H9 (cell line): Measurements from ENCODE around the gene HEMGN. TPM values are rescaled to one million over a fixed set of nuclear protein-coding genes. Genes with fewer than 3 reads are reported as not detected.

Source experiments
- DNase-seq: peaks from one replicate; pipeline ENCODE4 v3.0.0-alpha.2; 2017
- H2AFZ ChIP-seq: one replicate; pipeline ENCODE4 v1.6.1; 2013; ENCODE audit warnings: mild to moderate bottlenecking, low read length, control low read depth, moderate library complexity
- H2AK5ac ChIP-seq: 2 replicates; pipeline ENCODE4 v1.6.1; 2013; ENCODE audit warnings: low read length, control low read depth, mixed read lengths; ENCODE audit not compliant: insufficient read length
- H2BK120ac ChIP-seq: one replicate; pipeline ENCODE4 v1.6.1; 2013; ENCODE audit warnings: low read depth, mild to moderate bottlenecking, low read length, control low read depth, inconsistent platforms; ENCODE audit not compliant: poor library complexity, severe bottlenecking
- H2BK12ac ChIP-seq: 2 replicates; pipeline ENCODE4 v1.6.1; 2013; ENCODE audit warnings: low read length, control low read depth, mixed read lengths, low read depth; ENCODE audit not compliant: insufficient read length
- H2BK15ac ChIP-seq: 2 replicates; pipeline ENCODE4 v1.6.1; 2013; ENCODE audit warnings: low read depth, low read length, control low read depth
- H2BK20ac ChIP-seq: one replicate; pipeline ENCODE4 v1.6.1; 2013; ENCODE audit warnings: low read depth, mild to moderate bottlenecking, low read length, control low read depth, inconsistent platforms; ENCODE audit not compliant: poor library complexity, severe bottlenecking
- H2BK5ac ChIP-seq: 2 replicates; pipeline ENCODE4 v1.6.1; 2013; ENCODE audit warnings: low read length, control low read depth, mixed read lengths; ENCODE audit not compliant: insufficient read length
- H3K14ac ChIP-seq: 2 replicates; pipeline ENCODE4 v1.6.1; 2013; ENCODE audit warnings: low read length, control low read depth; ENCODE audit not compliant: insufficient read depth
- H3K18ac ChIP-seq: 2 replicates; pipeline ENCODE4 v1.6.1; 2013; ENCODE audit warnings: low read depth, mild to moderate bottlenecking, mixed read lengths, low read length, control low read depth; ENCODE audit not compliant: insufficient read length
- H3K23ac ChIP-seq: 2 replicates; pipeline ENCODE4 v1.6.1; 2013; ENCODE audit warnings: low read length, control low read depth, mixed read lengths, low read depth; ENCODE audit not compliant: insufficient read length
- H3K23me2 ChIP-seq: 2 replicates; pipeline ENCODE4 v1.6.1; 2013; ENCODE audit warnings: low read depth, mild to moderate bottlenecking, mixed read lengths, low read length, control low read depth; ENCODE audit not compliant: insufficient read length, poor library complexity, severe bottlenecking
- H3K27ac ChIP-seq: 2 replicates; pipeline ENCODE4 v1.5.1; 2013; ENCODE audit warnings: low read length, control low read depth, mixed read lengths, low read depth; ENCODE audit not compliant: insufficient read length
- H3K27me3 ChIP-seq: 2 replicates; pipeline ENCODE4 v1.6.1; 2013; ENCODE audit warnings: low read length, control low read depth, inconsistent platforms; ENCODE audit not compliant: insufficient read depth
- H3K4ac ChIP-seq: 2 replicates; pipeline ENCODE4 v1.6.1; 2013; ENCODE audit warnings: low read depth, mild to moderate bottlenecking, control low read depth, inconsistent platforms, low read length, moderate library complexity
- H3K4me1 ChIP-seq: 2 replicates; pipeline ENCODE4 v1.6.1; 2013; ENCODE audit warnings: low read length, control low read depth, inconsistent platforms; ENCODE audit not compliant: insufficient read depth
- H3K4me2 ChIP-seq: 2 replicates; pipeline ENCODE4 v1.6.1; 2013; ENCODE audit warnings: low read length, control low read depth, mixed read lengths; ENCODE audit not compliant: insufficient read length, insufficient read depth
- H3K56ac ChIP-seq: 2 replicates; pipeline ENCODE4 v1.6.1; 2013; ENCODE audit warnings: low read depth, mild to moderate bottlenecking, mixed read lengths, low read length, control low read depth; ENCODE audit not compliant: insufficient read length
- H3K79me1 ChIP-seq: 2 replicates; pipeline ENCODE4 v1.6.1; 2013; ENCODE audit warnings: low read depth, mild to moderate bottlenecking, moderate library complexity, low read length, control low read depth, inconsistent platforms; ENCODE audit not compliant: insufficient read depth, poor library complexity, severe bottlenecking
- H3K79me2 ChIP-seq: 2 replicates; pipeline ENCODE4 v1.6.1; 2013; ENCODE audit warnings: low read length, control low read depth, inconsistent platforms; ENCODE audit not compliant: insufficient read depth
- H3K9ac ChIP-seq: 2 replicates; pipeline ENCODE4 v1.6.1; 2013; ENCODE audit warnings: low read length, control low read depth, mixed read lengths; ENCODE audit not compliant: insufficient read length; ENCODE audit errors: extremely low read depth
- H3K9me3 ChIP-seq: one replicate; pipeline ENCODE4 v1.6.1; 2013; ENCODE audit warnings: low read depth, low read length, inconsistent platforms; ENCODE audit not compliant: control insufficient read depth
- H3T11ph ChIP-seq: one replicate; pipeline ENCODE4 v1.6.1; 2013; ENCODE audit warnings: mild to moderate bottlenecking, low read length, control low read depth, inconsistent platforms
- H4K20me1 ChIP-seq: one replicate; pipeline ENCODE4 v1.6.1; 2013; ENCODE audit not compliant: control insufficient read depth, insufficient read length, insufficient read depth
- H4K5ac ChIP-seq: 2 replicates; pipeline ENCODE4 v1.6.1; 2013; ENCODE audit warnings: low read depth, mild to moderate bottlenecking, mixed read lengths, low read length, control low read depth; ENCODE audit not compliant: insufficient read length
- H4K8ac ChIP-seq: replicated peaks from 2 replicates; pipeline ENCODE4 v1.6.1; 2013; ENCODE audit warnings: low read length, control low read depth, mixed read lengths, low read depth; ENCODE audit not compliant: insufficient read length
- H4K91ac ChIP-seq: 2 replicates; pipeline ENCODE4 v1.6.1; 2013; ENCODE audit warnings: low read depth, mild to moderate bottlenecking, moderate library complexity, mixed read lengths, low read length, control low read depth; ENCODE audit not compliant: insufficient read length
- H3K27ac Mint-ChIP-seq, 3 experiments: 2 replicates in 2 of 3; 3 replicates in 1 of 3; pipeline ENCODE4 v1.8.0; 2020 to 2021; ENCODE audit warnings: mixed read lengths in 3 of 3, mild to moderate bottlenecking in 1 of 3, moderate library complexity in 1 of 3
- H3K27me3 Mint-ChIP-seq: 2 replicates; pipeline ENCODE4 v1.8.0; 2021; ENCODE audit warnings: low read depth, mild to moderate bottlenecking, moderate library complexity, mixed read lengths
- H3K36me3 Mint-ChIP-seq, 3 experiments: 2 replicates in 2 of 3; 3 replicates in 1 of 3; pipeline ENCODE4 v1.8.0; 2020 to 2021; ENCODE audit warnings: low read depth in 3 of 3, mixed read lengths in 3 of 3; ENCODE audit not compliant: insufficient read depth in 1 of 3
- H3K4me1 Mint-ChIP-seq, 2 experiments: 2 replicates each; pipeline ENCODE4 v1.8.0; 2020; ENCODE audit warnings: mixed read lengths in 2 of 2
- H3K4me3 Mint-ChIP-seq, 2 experiments: 2 replicates in 1 of 2; 3 replicates in 1 of 2; pipeline ENCODE4 v1.8.0; 2020 to 2021; ENCODE audit warnings: mild to moderate bottlenecking in 2 of 2, mixed read lengths in 2 of 2, moderate library complexity in 1 of 2
- H3K9me3 Mint-ChIP-seq, 2 experiments: 2 replicates in 1 of 2; 3 replicates in 1 of 2; pipeline ENCODE4 v1.8.0; 2020; ENCODE audit warnings: mild to moderate bottlenecking in 2 of 2, mixed read lengths in 2 of 2, moderate library complexity in 1 of 2
- CTCF ChIP-seq: fragments of 200-600 bp; sonication (generic); conservative IDR thresholded peaks from 3 replicates; pipeline ENCODE4 v1.8.0; 2021; ENCODE audit warnings: antibody characterized with exemption, mild to moderate bottlenecking
- WGBS: extraction: QIAGEN DNeasy Blood & Tissue Kit; methylation state at CpG from one replicate; pipeline ENCODE4 v1.1.7; 2013; ENCODE audit warnings: missing lambda C conversion rate, low lambda C conversion rate, mixed read lengths; ENCODE audit not compliant: insufficient read length; ENCODE audit errors: extremely low coverage; 5-methylcytosine and 5-hydroxymethylcytosine counted together
- total RNA-seq: library from RNA; stranded (reverse); gene quantifications from 2 replicates; pipeline ENCODE4 v1.2.1, GENCODE V29; 2021

Gene HEMGN
- total RNA-seq, 1 experiment from 2014 or later: not detected

DNA sequence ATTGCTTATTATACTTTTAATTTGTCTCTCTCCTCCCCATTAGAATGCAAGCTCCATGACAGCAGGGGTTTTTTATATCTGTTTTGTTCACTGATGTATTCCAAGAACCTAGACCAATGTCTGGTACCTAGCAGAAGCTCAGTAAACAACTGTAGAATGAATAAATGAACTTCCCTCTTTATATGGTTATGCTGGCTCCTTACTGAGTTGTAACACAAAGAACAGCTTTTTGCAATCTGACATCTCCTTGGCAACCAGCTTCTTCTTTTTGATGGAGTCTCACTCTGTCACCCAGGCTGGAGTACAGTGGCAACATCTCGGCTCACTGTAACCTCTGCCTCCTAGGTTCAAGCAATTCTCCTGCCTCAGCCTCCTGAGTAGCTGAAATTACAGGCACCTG is 29.3 kb downstream of the HEMGN start:
- H3K56ac ChIP-seq: no peak overlapping the region
- H3K23me2 ChIP-seq: no peaks in the 10 kb centered on the region
- TF ChIP-seq CTCF: no peak
- no peak for DNase-seq
- H4K20me1 ChIP-seq: no peaks in the 10 kb centered on the region
- H3K27ac Mint-ChIP-seq: no peak overlapping the region
- no peak overlapping the region for H3T11ph ChIP-seq
- no peaks in the 10 kb centered on the region for H3K79me1 ChIP-seq
- WGBS: no CpG with 5 or more reads among the region's 1 CpG
- H3K27me3 ChIP-seq: no peaks in the 10 kb centered on the region
- H2BK15ac ChIP-seq: no peak overlapping the region
- H3K27me3 Mint-ChIP-seq: no peaks in the 10 kb centered on the region
- no peaks in the 10 kb centered on the region for H3K79me2 ChIP-seq
- no peak overlapping the region for H3K9ac ChIP-seq
- H4K8ac ChIP-seq: no peak overlapping the region
- no peak overlapping the region for H2AFZ ChIP-seq
- no peak overlapping the region for H2BK5ac ChIP-seq
- H3K9me3 ChIP-seq: no peaks in the 10 kb centered on the region
- no peaks in the 10 kb centered on the region for H3K9me3 Mint-ChIP-seq
- no peaks in the 10 kb centered on the region for H3K4me1 Mint-ChIP-seq
- no peak overlapping the region for H2BK20ac ChIP-seq
- H4K5ac ChIP-seq: no peak overlapping the region
- no peak overlapping the region for H3K14ac ChIP-seq
- H3K18ac ChIP-seq: no peak overlapping the region
- no peak overlapping the region for H2BK12ac ChIP-seq
- peaks cover 0 to 16% (median 6%) of the 10 kb centered on the region in 3 experiments; a peak in 2 of 7 replicates for H3K36me3 Mint-ChIP-seq
- H3K4ac ChIP-seq: no peak overlapping the region
- no peak overlapping the region for H3K4me3 Mint-ChIP-seq
- no peak overlapping the region for H3K4me2 ChIP-seq
- no peak overlapping the region for H3K27ac ChIP-seq
- no peak overlapping the region for H3K23ac ChIP-seq
- no peak overlapping the region for H2BK120ac ChIP-seq
- no peaks in the 10 kb centered on the region for H3K4me1 ChIP-seq
- H2AK5ac ChIP-seq: no peak overlapping the region
- H4K91ac ChIP-seq: no peak overlapping the region
